CD4-positive, alpha-beta T cell treated with Interleukin-6 at 100 ng/mL for 8 hours (primary cell): ENCODE data around the gene FABP1.

ENCODE experiments used
- DNase-seq: peaks from one replicate; pipeline ENCODE4 v3.0.0-alpha.2; 2020; ENCODE audit warnings: mixed read lengths, low spot score

FABP1 gene

GRCh38 chr2:88078643-88079172 lies 49.2 kb downstream of the FABP1 start:
- DNase-seq, result no peak

- DNase-seq, result no peak
These were observed 50.8 kb downstream of the FABP1 start for GRCh38 chr2:88077080-88077479.

DNA sequence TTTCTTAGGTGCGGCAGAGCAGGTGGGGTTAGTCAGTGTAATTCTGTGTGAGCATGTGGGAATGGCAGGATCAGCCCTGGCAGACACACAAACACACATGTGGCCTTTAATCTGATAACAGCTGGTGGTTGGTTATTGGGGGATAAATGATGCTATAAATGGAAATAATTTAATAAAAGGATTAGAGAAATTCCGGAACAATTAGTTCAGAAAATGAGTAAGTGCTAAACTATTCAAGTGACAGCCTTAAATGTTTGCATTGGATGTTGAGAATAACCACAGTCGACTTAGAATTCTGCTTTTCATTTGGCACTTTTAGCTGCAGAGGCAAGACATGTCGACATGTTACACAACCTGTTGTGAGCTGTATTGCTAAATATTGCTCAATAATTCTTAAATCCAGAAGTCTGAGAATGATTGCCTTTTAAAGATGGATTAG lies 53.0 kb downstream of the FABP1 start:
- DNase-seq, result no peak

GRCh38 chr2:88074150-88074549 lies 53.7 kb downstream of the FABP1 start:
- no peak for DNase-seq
